ENCODE measurements around the gene PTDSS2.
"Not testable (repeated sequence)": the region's sequence is repeated elsewhere in the genome, so short reads cannot be mapped to it uniquely, and the experiment has no call there.

PTDSS2 gene

DNA sequence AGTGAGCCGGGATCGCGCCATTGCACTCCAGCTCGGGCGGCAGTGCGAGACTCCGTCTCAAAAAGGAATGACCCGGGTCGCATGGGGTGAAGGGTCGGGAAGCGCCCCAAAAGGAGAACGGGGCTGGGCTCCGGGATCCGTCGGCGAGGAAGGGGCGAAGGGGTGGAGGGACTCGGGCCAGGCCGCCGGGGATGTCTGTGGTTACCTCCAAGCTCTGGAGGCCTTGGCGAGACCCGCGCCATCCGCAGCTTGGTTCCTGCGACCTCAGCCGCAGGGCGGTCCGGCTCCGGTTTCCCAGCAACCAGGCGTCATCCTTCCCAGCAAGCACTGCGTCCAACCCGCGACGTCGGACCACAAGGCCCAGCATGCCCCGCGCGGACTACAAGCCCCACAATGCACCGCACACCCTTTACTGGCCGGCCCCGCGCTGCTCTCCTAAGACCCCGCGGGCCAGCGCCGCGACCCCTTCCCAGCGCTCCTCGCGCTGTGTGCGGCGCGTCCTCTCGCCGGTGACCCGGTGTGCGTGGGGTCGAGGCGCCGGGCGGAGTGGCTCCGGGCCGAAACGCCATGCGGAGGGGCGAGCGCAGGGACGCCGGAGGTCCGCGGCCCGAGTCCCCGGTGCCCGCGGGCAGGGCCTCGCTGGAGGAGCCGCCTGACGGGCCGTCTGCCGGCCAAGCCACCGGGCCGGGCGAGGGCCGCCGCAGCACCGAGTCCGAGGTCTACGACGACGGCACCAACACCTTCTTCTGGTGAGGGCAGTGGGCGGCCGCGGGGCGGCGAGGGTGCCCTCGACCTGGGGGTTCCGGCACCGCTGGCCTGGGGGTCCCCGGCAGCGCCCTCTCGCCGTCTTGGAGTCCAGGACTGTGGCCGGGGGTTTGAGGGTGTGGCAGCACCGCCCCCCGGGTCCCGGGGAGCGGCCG, at the start of gene PTDSS2:
Gene PTDSS2 (plus strand): TSS at position 391 of the 920 bp plus-strand sequence. CDS start 177 bp downstream, at position 568.
- peak; percentile 75 for DNase-seq

DNA sequence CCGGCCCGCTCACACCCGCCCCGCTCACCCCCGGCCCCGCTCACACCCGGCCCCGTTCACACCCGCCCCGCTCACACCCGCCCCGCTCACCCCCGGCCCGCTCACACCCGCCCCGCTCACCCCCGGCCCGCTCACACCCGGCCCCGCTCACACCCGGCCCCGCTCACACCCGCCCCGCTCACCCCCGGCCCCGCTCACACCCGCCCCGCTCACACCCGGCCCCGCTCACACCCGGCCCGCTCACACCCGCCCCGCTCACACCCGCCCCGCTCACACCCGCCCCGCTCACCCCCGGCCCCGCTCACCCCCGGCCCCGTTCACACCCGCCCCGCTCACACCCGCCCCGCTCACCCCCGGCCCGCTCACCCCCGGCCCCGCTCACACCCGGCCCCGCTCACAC, 48.9 kb upstream of the PTDSS2 start:
- DNase-seq, result not testable (repeated sequence)

DNA sequence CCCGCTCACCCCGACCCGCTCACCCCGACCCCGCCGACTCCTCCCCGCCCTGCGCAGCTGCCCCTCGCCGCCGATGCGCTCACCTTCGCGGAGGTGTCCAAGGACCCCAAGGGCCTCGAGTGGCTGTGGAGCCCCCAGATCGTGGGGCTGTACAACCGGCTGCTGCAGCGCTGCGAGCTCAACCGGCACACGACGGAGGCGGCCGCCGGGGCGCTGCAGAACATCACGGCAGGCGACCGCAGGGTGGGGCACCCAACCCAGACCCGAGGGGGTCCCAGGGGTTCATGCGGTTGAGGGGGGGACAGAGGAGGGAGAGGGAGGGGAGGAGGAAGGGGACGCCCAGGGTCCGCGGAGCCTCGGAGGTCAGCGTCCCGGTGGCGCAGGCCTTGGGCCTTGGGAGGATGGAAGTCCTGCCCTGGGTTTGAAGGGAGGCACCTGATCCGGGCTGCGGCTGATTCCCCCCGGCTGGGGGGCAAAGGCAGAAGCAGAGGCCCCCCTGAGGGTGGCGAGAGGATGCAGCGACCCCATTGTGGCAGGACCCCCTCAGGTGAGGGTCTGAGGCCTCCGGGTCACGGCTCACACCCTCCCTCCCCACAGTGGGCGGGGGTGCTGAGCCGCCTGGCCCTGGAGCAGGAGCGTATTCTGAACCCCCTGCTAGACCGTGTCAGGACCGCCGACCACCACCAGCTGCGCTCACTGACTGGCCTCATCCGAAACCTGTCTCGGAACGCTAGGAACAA, 46.9 kb upstream of the PTDSS2 start:
- no peak for DNase-seq

DNA sequence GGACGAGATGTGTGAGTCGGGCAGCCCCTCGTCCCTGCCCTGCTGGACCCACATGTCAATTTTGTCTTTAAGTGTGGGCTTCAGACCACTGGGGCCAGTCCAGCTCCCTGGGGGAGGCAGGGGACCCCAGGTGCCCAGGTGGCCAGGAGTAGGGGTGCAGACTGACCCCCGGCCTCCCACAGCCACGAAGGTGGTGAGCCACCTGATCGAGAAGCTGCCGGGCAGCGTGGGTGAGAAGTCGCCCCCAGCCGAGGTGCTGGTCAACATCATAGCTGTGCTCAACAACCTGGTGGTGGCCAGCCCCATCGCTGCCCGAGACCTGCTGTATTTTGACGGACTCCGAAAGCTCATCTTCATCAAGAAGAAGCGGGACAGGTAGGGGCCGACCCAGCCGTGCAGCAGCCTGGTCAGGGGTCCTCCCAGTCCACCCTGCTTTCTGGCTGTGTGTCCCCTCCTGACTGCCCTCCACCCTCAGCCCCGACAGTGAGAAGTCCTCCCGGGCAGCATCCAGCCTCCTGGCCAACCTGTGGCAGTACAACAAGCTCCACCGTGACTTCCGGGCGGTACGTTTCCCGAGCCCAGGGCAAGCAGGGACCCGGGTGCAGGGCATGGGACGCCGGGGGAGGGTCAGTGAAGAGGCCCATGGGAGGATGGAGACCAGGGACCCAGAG, 46.2 kb upstream of the PTDSS2 start:
- DNase-seq, result no peak

DNA sequence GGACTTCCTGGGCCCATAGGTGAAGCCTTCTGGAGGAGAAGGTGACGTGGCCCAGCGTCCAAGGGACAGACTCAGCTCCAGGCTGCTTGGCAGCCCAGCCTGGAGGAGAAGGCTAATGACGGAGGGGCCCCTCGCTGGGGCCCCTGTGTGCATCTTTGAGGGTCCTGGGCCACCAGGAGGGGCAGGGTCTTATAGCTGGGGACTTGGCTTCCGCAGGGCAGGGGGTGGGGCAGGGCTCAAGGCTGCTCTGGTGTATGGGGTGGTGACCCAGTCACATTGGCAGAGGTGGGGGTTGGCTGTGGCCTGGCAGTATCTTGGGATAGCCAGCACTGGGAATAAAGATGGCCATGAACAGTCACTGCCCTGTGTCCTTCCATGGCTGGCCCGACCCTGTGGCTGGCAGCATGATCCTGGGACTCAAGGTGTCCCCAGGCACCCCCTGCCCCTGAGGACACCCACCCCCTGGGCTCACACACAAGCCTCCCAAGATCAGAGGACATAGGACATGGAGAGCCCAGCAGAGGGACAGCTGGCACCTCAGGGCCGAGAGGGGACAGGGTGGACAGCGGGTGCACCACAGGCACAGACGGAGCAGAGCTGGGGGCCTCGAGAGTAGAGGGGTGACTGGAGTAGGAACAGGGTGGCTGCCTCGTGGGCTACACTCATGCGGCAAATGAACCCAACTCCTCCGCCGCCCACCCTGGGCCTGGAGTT, 45.4 kb upstream of the PTDSS2 start:
- DNase-seq, result no peak

DNA sequence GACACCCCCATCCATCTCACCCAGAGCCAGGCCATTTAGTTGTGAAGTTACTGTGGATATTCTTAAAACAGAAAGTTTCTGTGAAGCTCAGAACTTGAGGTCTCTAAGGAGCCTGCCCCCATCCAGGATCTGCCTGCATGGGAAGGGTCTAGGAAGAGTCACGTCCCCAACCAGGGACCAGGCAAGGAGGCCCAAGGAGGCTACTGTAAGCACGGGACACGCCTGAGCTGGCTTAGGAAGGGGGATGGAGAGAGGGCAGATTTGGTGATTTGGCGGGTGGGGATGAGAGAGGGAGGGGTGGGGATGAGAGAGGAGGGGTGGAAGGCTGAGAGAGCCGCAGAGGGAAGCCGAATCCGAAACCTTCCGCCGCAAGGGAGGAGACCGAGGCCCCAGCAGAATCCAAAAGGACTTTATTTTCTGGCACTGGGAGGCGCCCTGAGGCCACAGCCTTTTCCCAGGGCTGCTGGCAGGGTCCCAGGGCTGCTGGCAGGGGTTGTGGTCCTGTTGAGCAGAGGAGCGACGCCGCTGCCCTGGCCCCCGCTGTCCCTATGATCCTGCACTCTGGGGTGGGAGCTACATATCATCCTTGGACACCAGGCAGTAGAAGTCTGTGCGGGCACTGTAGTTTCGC, 44.6 kb upstream of the PTDSS2 start:
- DNase-seq, result no peak

DNA sequence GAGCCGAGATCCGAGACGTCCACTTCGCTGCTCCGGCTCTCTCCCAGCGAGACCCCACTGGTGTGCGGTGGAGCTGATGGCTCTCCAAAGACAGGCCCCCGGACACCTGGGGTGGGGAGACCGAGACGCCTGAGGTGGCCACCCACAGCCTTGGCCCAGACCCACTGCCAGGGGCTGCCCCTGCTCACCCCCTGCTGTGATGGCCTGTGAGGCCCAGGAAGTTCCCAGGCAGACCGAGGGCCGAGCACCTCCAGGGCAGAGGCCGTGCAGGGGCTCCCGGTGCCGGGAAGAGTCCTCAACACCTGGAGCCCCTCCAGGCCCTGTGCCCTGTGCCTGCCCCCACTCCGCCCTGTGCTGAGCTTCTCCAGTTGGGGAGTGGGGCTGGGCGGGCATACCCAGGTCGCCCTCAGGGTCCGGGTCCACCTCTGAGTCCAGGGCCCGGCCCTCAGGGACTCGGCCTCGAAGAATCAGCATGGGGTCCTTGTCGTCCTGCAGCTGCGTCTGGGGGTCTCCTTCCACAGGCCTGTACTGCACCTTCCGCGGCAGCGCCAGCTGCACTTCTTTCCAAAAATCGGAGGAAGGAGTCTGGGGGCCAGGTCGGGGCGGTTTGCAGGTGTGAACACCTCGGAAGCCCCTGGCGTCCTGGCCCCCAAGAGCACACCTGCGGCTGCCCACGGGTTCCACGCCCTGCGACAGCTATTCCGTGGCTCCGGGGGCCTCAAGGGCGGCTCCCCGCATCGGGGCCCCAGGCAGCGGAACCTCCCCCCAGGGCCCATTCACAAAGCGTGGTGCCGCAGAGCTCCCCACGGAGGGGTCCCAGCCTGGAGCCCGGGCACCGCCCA, 43.9 kb upstream of the PTDSS2 start:
- DNase-seq, result no peak

DNA sequence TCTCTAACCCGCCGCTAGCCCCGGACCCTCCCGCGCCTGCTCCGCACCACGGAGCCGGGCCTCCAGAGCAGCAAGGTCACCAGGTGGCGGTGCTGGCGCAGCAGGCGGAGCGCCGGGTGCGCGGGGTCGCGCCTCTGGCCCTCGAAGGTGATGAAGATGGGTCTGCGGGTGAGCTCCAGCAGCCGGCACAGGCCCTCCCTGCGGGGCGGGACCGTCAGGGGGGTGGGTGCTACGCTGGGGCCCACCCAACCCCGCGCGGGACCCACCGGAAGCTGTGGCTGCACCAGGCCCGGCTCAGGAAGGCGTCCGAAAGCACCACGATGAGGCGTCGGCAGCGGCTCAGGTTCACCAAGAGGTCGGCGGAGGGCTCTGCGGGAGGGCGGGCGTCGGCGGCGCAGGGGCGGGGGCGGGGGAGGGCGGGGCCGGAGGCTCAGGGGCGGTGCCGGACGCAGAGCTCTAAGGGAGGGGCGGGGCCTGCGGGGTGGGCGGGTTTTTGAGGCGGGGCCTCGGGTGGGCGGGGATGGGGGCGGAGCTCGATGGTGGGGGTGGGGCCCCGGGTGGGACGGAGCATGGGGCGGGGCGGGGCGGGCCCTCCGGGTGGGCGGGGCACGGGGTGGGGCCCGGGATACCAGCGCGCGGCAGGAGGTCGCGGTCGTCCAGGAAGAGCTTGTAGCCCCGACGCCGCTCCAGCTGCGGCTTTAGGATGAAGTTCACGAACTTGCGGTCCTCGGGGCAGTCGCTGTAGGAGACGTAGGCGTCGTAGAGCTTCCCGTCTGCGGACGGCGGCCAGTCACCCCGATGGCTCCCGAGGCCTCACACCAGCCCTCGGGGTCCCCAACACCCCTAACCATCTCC, 43.1 kb upstream of the PTDSS2 start:
- no peak for DNase-seq

DNA sequence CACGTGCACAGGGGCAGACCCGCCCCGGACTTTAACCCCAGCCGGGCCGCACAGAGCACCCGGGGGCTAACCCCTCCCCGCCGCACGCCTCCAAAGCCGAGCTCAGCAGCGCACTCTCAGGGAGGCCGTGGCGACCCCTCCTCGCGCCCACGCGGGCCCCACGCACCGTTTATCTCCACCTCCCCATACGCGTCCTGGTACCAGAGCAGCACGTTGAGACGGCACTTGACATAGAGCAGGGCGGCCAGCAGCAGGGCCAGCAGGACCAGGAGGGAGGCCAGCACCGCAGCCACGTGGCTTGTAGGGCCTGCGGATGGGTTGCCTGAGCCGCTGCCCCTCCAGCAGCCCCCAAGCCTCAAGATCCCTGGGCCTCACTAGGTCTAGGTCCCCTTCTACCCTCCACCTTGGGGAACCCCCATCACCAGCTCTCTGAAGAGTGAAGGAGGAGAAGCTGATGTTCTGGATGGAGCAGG, 42.4 kb upstream of the PTDSS2 start:
- no peak for DNase-seq

DNA sequence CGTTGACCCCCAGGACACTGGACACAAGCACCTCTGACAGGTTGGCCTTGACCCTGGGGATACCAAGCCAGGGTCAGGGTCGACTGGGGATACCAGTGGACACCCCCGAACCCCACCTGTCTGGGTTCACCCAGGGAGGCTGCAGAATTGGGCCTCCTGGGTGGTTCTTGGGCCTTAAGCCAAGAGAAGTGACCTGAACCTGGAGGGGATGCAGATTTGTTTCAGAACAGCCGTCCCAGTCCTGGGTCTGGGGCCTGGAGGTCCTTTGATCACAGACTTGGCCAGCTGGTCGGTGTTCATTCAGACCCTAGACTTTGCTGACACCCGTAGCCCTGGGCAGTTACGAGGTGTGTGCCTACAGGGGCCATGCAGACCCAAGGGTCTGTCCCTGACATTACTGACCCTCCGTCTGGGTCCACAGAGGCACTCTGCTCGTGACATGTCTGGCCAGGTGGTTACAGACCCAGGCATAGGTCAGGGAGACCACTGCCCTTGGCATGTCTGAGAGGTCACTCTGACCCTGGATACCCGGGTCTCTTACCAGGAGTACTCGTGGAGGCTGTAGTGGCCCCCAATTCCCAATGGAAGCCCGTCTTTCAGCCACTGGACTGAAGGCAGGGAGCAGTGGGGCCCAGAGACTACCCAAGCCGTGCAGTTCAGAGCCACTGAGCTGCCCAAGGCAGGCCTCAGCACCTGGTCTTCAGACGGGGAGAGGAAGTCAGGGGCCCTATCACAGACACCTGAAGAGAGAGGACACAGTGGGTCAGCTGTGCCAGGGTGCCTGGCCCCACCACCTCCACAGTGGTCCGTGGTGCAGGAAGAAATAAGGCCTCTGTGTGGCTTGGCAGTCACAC, 41.7 kb upstream of the PTDSS2 start:
- no peak for DNase-seq

DNA sequence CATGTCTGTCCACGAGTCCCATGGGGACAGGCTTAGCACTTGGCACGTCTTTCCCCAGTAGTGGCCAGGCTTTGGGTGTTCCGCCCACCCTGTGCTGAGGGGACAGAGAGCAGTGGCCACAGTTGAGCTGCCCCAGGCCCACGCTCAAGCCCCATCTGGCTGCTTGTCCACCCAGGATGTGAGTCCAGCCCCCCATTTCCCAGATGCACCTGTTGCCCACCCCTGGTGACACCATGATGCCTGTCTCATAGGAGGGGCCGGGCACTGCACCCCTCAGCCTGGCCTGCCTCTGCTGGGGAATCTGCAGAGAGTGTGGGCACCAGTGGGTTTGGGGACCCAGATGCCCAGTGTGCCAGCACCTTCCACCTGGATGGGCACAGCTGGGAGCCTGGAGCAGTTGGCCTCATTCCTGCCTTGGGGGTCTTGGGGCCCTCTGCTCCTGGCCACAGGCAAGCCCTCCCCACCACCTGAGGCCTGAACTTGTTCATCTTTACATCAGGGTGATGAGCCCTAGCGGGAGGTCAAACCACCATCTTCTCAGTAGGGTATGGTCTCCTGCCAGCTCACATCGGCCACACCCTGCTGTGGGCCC, 41.0 kb upstream of the PTDSS2 start:
- DNase-seq, result no peak

DNA sequence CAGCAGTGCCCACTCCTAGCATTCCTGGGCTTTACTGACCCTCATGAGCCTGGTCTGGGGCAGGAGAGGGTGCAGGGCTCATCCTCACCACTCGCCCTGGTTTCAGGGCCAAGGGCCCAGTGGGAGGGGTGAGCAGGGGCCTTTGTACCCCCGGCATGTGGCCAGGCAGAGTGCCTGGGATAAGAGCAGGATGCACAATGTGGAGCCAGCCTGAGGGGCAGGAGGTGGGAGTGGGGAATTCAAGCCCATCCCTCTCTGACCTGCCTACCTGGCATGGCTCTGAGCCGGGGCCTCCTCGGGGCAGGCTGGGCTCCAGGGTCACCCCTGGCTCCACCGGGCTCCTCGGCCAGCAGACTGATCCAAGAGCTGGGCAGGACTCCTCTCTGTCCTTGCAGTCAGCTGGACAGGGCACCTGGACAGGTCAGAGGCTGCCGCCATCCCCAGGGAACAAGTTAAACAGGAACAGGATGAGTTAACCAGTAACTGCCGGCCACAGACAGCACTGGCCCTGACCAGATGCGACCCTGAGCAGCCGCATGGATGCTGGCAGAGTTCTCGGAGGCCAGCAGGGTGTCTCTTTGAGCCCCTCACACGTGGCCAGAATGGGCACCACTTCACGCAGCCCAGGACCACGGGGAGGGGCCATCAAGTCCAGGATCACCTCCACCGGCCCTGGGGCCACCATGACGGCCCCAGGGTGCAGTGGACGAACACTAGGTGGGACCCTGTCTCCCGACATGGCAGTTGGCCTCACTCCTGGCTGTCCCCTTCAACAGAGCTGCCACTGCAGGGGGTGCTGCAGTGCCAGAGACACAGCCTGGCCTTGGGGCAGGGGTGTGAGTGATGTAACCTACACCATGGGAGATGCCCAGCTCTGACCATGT, 40.2 kb upstream of the PTDSS2 start:
- DNase-seq, result no peak

DNA sequence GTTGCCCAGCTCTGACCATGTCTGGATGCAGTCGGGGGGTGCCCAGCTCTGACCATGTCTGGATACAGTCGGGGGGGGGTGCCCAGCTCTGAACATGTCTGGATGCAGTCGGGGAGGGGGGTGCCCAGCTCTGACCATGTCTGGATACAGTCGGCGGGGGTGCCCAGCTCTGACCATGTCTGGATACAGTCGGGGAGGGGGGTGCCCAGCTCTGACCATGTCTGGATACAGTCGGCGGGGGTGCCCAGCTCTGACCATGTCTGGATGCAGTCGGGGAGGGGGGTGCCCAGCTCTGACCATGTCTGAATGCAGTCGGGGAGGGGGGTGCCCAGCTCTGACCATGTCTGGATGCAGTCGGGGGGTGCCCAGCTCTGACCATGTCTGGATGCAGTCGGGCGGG, 39.4 kb upstream of the PTDSS2 start:
- DNase-seq, result not testable (repeated sequence)

DNA sequence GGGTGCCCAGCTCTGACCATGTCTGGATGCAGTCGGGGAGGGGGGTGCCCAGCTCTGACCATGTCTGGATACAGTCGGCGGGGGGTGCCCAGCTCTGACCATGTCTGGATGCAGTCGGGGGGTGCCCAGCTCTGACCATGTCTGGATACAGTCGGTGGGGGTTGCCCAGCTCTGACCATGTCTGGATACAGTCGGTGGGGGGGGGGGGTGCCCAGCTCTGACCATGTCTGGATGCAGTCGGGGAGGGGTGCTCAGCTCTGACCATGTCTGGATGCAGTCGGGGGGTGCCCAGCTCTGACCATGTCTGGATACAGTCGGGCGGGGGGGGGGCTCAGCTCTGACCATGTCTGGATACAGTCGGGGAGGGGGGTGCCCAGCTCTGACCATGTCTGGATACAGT, 38.6 kb upstream of the PTDSS2 start:
- DNase-seq, result not testable (repeated sequence)

DNA sequence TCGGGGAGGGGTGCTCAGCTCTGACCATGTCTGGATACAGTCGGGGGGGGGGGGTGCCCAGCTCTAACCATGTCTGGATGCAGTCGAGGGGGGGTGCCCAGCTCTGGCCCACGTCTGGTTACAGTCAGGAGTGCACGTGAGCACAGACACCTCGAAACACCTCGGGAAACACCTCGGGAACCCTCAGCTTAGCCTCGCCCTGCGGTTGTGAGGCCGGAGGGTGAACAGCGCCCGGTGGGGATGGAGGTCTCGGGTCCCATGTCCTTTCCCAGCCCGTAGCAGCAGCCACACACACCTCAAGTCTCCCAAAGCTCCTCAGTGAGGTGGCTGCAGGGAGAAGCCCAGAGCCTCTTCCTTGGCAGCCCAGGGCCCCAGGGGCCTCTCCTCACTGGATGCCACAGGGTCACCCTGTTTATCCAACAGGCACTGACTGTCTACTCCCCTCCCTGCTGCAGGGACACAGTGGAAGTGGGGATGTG, 37.4 kb upstream of the PTDSS2 start:
- DNase-seq, result no peak

DNA sequence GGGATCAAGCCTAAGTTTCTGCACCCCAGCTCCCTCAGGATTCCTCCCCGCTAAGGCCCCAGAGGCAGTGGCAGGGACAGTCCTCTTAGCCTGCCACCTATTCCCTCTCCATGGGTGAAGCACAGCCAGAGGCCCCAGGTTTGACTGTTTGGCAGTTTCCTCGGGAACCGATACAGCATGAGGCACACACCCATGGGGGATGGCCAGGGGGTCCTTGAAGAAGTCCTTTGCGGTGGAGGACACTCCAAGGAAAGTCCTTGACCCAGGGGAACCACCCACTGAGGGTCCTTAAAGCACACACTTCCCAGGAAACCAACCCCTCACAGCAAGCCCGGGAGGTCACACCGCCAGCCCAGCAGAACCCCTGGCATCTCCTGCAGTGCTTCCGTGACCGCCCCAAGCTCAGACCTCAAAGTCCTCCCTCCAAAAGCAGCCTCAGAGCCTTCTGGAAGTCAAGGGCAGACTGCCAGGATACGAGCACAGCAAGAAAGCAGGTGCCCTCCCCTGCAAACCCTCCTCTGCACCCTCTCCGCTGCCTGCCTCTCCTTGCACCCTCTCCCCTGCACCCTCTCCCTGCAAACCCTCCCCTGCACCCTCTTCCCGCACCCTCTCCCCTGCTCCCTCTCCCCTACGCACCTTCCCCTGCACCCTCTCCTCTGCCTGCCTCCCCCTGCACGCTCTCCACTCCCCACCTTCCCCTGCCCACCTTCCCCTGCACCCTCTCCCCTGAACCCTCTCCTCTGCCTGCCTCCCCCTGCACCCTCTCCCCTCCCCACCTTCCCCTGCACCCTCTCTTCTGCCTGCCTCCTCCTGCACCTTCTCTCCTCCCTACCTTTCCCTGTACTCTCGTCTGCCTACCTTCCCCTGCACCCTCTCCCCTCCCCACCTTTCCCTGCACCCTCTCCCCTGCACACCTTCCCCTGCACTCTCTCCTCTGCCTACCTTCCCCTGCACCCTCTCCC, 36.7 kb upstream of the PTDSS2 start:
- DNase-seq, result no peak
